Fibroblast of lung (primary cell): Measurements from ENCODE around the gene IL6.

Source experiments
- CTCF ChIP-seq, 2 donors: IDR thresholded peaks in 1 of 2; conservative IDR thresholded peaks in 1 of 2; 1 replicate in 1 of 2; 2 replicates in 1 of 2; pipeline ENCODE4 v1.5.1; 2011 to 2012; ENCODE audit warnings: low read length in 2 of 2, control low read depth in 1 of 2, inconsistent platforms in 1 of 2, low read depth in 1 of 2, mild to moderate bottlenecking in 1 of 2
- EZH2 ChIP-seq: IDR thresholded peaks from 2 replicates; pipeline ENCODE4 v1.5.1; 2012; ENCODE audit warnings: low read length, control low read depth, mild to moderate bottlenecking; ENCODE audit errors: missing control alignments

DNA sequence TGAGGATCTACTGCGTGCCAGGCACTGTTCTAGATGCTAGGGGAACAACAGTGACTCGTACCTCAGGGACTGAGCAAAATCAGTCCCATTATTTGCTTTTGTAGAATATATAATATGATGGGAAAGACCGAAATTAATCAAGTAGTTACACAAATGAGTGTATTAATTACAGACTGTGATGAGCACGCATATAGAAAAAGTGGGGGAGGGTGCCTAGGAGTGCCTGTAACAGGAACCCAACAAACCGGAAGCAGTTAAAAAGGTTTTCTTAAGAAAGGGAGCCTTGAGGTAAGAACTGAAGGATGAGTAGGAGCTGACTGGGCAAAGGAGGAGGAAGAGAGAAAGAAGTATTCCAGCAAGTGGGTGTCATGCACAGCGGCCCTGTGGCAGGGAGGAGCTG is 28.2 kb upstream of the IL6 start:
- TF ChIP-seq CTCF (conservative IDR thresholded peaks at IDR 0.05 in 1 of 2, IDR thresholded peaks at IDR 0.05 in 1 of 2; ENCODE audit: low read depth in 1 of 2, low read length in 2 of 2), result no peak
- no peak for TF ChIP-seq EZH2
